AG20443 (cell line): Measurements from ENCODE around the gene OTUD3.
"Not testable (repeated sequence)": the region's sequence is repeated elsewhere in the genome, so short reads cannot be mapped to it uniquely, and the experiment has no call there.

Source experiments
- DNase-seq: peaks from one replicate; pipeline ENCODE4 v3.0.0; 2012; ENCODE audit warnings: low spot score, mixed read lengths

Gene OTUD3

GRCh38 chr1:19918057-19918456 lies 35.9 kb downstream of the OTUD3 start:
- DNase-seq: peak; percentile 91

DNA sequence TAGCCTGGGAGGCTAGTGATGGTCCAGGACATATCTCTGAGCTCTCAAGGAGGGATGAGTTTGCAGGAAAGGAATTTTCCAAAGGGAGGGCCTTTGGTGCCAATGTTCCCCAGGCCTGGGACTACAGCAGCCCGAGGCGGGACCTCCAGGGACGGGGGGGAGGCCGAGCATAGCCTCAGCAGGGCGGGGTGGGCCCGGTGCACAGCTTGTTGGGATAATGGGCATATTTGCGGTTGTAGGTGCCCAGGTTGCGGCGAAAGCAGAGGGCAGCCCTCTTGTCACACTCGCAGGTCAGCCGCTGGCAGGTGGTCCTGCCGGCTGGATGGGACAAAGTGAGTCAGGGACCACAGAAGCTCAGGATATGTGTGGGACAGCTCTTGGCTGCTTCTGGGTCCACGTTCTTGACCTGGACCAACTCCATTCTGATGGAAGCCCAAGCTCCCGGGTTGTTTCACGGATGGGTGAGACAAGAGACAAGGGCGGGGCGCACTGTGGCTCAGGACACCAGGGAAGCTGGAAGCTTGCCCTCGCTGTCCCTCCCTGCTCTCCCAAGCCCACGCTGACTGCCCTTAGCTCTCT lies 38.0 kb downstream of the OTUD3 start:
- no peak for DNase-seq

DNA sequence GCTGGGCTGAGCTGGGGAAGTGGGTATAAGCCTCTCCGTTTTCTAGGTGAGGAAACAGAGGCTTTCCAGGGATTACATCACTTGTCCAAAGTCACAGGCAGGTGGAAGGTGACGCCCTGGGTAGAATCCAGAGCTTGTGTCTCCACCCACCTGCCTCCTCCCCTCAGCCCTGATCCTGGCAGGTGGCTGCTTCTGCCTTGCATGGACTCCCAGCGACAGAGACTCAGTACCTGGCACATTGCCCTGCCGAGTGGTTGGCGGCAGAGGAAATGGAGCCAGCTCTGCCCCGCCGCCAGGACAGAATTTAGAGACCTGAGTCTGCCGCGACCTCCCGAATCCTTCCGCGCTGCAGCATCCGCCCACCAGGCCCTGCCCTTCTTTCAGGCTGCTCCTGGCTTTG lies 39.1 kb downstream of the OTUD3 start:
- no peak for DNase-seq

- no peak for DNase-seq
Measured at GRCh38 chr1:19922015-19922688, 40.0 kb downstream of the OTUD3 start.

GRCh38 chr1:19923137-19923952 lies 41.1 kb downstream of the OTUD3 start, which contains the start of gene PLA2G2E:
Gene PLA2G2E, minus strand, starts transcription at chr1:19923617. Its CDS starts 58 bp downstream, at chr1:19923559.
- DNase-seq: no peak

DNA sequence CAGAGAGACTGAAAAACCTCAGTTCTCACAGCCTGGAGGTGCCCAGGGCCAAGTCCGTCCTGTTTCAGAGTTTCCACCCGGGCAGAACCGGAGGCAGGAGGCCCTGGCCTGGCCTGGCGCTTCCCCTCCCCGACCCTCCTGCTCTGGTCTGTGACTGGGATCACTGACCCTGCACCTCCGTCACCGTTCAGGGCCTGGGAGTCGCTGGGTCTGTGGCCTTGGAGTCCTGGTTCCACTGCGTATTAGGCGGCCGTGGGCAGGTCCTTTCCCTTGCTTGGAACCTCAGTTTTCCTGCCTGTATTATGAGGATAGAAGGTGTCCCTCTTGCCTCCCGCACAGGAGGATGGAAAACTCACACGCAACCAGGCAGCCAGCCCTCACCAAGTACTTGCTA lies 41.8 kb downstream of the OTUD3 start:
- DNase-seq: no peak

DNA sequence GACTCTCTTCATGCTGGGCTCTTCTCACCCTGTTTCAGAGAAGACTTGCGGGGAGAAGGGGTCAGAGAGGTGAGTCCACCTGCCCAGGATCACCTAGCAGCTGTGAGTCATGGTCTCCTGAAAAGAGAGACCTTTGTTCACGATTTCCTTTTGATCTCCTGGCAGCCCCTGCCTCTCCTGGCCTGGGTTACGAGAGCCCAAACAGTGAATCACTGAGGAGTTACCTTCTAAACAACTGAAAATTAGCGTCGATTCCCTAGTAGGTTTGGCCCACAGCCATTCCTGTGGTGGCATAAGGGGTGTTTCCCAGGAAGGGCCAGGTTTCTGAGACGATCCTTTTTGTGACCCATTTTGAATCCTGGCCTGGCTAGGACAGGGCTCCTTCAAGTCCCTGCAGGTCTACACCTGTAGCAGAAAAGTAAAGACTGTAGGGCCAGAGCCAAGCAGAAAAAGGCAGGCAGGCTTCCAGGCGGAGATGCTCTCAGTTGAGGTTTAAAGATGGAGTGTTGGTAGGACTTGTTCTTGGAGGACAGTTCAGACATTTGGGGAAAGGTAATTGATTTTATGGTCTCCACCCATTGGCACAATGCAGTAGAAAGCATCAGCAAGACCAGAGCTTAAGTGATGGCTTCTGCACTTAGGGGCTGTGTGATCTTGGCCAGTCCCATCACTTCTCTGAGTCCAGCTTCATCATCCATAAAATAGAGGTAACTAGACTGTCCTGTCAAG lies 43.3 kb downstream of the OTUD3 start:
- DNase-seq: no peak

DNA sequence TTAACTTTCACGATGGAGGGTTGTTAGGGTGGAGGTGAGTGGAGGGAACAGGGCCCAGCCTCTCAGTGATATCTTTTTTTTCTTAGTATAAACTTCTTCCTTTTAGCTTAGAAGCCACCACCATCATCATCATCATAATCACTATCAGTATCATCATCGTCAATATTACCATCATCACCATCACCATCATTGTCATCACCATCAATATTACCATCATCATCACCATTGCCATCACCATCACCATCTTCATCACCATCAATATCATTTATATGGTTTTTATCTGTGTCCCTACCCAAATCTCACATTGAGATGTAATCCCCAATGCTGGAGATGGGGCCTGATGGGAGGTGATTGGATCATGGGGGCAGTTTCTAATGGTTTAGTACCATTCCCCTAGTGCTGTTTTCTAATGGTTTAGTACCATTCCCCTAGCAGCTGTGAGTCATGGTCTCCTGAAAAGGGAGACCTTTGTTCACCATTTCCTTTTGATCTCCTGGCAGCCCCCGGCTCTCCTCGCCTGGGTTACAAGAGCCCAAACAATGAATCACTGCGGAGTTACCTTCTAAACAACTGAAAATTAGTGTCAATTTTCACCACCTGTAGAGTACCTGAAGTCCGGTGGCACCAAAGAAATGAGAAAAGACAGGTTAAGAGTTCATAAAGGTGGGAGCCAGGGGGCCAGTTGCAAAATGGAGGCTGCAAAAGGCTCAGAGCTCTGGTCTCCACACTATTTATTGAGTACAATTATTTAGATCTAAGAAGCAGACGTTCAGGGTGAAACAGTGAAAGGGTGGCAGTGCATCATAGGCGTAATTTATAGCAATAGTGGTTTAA lies 44.3 kb downstream of the OTUD3 start:
- DNase-seq: no peak

DNA sequence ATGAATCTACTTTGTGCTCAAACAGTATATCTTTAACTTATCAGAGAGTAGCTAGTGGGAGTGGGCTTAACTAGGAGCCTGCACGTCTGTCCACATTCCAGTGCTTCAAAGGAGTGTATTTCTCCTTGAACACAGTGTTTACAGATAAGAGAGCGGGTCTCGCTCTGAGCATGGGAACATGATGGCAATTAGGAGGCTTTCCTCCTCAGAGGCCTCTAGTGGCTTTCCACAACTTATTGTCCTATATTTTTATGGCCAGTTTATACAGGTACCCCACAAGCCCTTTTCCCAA lies 44.9 kb downstream of the OTUD3 start:
- DNase-seq: not testable (repeated sequence)

GRCh38 chr1:19932866-19933265 lies 50.7 kb downstream of the OTUD3 start:
- no peak for DNase-seq

DNA sequence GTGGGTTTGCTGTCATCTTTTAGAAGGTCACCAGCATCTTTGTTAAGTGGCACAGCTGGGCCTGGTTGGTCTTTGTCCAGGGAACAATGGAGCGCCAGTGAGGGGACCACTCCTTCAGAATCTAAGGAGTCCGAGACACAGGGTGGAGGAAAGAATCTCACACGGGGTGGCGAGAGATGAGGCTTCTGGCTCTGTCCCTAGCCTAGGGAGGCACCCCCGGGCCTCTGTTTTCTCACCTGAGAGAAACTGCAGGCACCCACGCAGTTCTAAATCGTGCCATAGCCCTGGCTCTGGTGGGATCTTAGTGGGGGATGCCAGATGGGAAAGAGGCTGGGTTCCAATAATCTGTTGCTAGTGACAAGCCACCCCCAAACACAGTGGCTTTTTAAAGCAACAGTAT lies 52.1 kb downstream of the OTUD3 start:
- DNase-seq: no peak

DNA sequence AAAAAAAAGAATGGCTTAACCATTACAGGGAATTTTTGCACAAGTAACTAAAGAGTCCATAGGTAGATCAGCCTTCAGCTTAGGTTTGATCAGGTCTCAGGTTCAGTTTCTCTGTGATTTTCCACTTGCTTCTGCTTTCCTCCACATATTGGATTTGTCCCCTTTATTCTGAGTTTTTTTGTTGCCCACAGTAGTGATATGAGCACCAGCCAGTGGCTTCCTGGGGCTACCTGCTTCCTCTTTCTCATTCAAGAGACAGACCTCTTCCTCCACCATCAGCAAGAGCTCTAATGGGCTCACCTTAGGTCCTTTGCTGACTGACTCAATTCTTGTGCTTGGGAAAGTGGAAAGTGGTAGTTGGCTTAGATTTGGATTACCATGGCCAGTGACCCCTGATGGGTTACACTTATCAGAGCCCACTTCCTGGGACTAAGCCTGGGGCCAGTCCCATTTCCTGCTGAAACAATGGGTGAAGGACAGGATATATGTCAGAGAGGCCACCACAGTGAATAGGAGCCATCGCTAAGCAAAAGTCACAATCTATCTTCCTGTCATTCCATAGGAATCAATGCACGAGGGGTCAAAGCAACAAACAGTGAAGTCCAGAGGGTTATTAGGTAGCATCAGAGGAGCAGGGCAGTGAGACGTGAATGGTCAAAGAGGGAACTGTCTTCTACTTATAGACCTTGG lies 54.0 kb downstream of the OTUD3 start:
- no peak for DNase-seq

DNA sequence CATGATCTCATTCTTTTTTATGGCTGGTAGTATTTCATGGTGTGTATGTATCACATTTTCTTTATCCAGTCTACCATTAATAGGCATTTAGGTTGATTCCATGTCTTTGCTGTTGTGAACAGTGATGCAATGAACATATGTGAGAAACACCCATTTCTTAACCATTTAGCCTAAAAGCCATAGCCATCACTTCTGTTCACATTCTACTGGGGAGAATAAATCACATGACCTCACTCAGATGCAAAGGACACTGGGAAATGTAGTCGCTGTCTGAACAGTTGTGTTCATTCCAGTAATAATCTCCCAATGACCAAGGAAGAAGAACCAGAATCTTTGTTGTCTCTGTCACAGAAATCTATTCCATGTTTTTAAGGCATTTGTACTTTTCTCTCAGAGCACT lies 56.3 kb downstream of the OTUD3 start:
- no peak for DNase-seq

DNA sequence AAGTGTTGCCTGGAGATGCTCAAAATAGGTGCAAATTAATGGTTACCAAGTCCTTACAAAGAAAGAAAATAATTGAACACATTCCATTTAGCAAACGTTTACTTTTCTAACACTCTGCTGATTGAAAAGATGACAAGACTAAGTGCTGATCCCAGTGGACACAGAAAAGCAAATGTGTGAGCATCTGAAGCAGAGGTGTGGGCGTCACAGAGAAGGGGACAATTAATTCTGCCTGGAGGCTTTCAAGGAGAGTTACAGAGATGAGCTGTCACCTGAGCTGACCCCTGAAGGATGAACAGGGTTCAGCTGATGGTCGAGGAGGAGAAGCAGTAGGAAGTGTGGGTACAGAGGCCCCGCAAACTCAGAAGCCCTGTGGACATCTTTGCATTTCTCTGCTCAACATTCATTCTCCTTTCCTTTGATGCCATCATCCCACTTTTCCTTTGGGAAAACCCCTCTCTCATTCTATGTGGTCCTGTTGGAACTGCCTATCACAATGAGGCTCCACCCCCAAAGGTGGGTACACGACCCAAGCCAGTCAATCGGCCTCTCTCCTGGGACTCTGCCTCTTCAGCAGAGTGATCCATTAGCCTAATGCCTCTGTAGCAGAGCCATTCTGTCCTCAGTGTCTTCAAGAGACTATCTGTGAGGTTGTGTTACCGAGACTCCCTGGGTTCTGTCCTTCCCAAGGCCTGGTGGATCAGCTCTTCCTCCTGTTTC lies 58.5 kb downstream of the OTUD3 start:
- DNase-seq: no peak

DNA sequence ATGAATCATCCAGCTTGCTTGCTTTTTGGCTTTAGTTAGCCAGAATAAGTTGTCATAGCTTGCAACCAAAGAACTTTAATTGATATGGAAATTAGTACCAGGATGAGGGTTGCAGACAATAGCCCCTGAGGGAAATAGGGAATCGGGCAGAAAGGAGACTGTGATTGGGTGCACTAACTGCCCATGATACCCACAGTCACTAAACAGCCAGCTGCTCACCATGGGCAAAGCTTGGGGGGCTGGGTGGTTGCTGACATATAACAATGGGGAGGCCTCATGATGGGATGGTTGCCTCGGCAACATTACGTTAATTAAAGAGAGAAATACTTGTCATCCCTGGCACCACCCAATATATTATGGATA lies 59.0 kb downstream of the OTUD3 start:
- no peak for DNase-seq

- DNase-seq: no peak
Measured at GRCh38 chr1:19942088-19942487, 59.9 kb downstream of the OTUD3 start.

- no peak for DNase-seq
Measured at GRCh38 chr1:19942657-19943056, 60.5 kb downstream of the OTUD3 start.

- no peak for DNase-seq
Measured at GRCh38 chr1:19945914-19946313, 63.7 kb downstream of the OTUD3 start.

DNA sequence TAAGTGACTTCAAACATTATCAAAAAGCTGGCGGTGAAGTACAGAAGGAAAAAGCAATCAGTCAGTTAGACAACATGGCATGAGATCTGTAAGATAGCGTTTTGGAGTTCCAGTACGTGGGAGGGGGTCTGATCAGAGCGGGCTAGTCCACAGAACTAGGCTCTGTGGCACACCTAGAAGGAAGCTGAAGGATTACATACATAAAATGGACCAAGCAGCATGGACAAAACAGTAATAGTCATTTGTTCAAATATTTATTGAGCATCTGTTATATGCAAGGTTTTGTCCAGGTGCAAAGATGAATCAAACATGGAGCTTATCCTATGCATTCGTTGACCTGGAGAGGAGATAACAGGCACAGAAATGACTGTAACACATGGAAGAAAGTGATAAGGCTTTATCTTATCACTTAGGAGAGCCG lies 64.1 kb downstream of the OTUD3 start:
- no peak for DNase-seq

DNA sequence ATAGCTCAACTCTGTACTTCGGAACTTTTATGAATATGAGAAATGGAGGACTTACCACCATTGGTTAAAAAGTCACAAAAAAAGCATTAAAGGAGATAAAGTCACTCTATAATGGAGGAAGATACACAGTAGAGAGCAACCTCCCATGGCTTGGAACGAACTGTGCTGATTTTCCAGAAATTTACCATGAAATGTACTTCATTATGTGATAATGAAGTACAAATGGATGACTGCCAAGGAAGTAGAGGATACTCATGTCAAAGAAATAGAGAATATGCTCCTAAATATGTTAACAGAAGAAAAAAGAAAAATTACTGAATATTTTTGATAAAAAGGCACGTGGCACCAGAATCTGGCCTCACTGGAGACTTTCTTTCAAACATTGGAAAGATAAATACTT lies 64.8 kb downstream of the OTUD3 start:
- DNase-seq: no peak

- DNase-seq: peak; percentile 92
Measured at GRCh38 chr1:19949016-19949415, 66.8 kb downstream of the OTUD3 start.
